ENCODE results near the gene CRTAP.
"Not testable (repeated sequence)": the region's sequence is repeated elsewhere in the genome, so short reads cannot be mapped to it uniquely, and the experiment has no call there.

The CRTAP gene

DNA sequence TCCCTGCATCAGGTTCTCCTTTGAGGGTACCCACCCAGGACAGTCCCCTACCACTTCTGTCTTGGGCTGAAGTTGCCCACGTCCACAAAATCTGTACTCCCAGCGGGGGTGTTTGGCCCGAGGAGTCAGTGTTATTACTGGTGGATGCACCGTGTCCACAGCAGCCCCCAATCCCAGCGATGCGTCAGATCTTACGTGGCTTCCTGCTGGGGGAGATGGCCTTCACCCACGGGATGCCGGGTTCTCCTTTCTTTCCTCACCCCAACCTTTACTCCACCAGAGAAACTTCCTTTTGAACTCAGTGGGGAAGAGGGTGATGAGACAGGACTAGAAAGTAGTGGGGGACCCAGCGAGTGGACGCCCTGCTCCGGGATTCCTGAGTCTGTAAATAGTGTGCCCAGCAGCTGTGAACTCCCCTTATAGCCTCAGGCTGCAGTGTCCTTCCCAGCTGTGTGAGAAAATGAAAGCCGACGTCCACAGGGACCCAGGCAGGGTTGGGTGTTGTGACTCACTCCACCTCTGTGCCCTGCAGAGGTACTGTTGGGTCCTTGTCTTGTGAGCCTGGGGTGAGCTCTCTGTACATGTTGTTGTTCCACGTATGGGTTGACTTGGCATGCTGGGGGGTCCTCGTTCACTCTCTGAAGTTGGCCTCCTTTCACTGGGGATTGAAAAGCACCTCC, 31.5 kb downstream of the CRTAP start:
- no peak for DNase-seq

GRCh38 chr3:33145901-33146580, 32.2 kb downstream of the CRTAP start:
- no peak for DNase-seq

- DNase-seq: no peak
These were observed 33.1 kb downstream of the CRTAP start for GRCh38 chr3:33146791-33147445.

- no peak for DNase-seq
These were observed 35.5 kb downstream of the CRTAP start for GRCh38 chr3:33149342-33149741.

DNA sequence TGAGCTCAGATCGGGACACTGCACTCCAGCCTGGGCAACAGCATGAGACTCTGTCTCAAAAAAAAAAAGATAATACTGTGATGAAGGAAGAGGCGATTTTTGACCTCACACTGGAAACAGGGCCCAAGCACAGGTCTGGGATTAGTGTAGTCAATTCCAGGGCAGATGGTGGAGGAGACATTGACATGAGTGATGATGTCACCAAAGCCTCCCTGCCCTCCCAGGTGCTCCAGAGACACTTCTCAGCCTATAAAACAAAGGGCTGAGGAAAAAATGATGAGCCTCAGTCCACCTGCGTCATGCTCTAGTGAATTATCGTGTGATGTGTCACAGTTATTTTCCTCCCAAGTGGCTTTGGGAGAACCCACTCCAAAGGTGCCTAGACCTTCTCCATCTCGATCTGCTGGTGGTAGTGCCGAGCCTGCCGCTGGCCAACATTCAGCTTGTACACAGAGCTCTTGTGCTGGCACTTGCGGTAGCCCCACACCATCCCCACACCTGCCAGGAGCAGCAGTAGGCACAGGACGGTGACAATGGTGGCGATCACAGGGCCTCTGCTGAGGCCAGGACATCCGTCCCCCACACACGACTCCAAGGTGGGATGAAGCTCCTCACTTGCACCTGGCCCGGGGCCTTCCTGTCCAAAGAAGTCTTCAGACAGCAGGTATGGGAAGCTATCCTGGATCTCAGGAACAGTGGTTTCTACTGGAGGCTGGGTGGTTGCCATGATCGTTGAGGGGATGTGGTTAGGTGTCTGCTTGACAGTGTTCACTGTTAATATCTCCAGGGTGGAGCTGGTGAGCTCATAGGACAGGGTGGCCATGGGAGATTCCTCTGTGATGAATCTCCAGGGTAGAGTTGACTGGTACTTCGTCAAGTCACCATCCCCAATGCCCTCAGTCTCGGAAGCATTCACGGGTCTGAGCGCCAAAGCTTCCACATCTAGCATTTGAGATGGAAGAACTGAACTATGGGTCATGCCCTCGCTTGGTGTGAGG, 38.8 kb downstream of the CRTAP start:
- DNase-seq: no peak

- no peak for DNase-seq
These were observed 40.0 kb downstream of the CRTAP start for GRCh38 chr3:33153782-33154181.

GRCh38 chr3:33155301-33155700, 41.5 kb downstream of the CRTAP start:
- DNase-seq: no peak

- no peak for DNase-seq
These were observed 45.4 kb downstream of the CRTAP start for GRCh38 chr3:33159234-33159633.

DNA sequence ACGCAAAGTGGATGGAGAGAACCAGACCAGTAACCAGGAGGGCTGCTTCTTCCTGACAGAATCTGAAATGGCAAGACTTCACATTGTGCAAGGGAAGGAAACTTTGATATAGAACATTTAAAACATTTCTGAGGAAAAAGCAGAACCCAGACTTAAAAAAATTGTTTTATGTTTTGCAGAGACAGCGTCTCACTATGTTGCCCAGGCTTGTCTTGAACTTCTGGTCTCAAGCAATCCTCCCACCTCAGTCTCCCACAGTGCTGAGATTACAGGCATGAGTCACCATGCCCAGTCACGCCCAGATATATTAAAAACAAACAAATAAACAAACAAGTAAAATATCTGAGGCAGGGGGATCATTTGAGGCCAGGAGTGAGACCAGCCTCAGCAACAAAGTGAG, 46.2 kb downstream of the CRTAP start:
- DNase-seq: no peak

DNA sequence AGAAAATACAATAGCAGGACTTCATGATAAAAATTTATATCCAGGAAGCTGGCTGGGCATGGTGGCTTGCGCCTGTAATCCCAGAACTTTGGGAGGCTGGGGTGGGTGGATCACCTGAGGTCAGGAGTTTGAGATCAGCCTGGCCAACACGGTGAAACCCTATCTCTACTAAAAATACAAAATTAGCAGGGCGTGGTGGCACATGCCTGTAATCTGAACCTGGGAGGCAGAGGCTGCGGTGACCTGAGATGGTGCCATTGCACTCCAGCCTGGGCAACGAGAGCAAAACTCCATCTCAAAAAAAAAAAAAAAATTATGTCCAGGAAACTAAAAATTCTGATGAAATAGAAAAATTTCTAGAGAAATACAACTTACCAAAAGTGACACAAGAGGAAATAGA, 48.8 kb downstream of the CRTAP start:
- DNase-seq: not testable (repeated sequence)

DNA sequence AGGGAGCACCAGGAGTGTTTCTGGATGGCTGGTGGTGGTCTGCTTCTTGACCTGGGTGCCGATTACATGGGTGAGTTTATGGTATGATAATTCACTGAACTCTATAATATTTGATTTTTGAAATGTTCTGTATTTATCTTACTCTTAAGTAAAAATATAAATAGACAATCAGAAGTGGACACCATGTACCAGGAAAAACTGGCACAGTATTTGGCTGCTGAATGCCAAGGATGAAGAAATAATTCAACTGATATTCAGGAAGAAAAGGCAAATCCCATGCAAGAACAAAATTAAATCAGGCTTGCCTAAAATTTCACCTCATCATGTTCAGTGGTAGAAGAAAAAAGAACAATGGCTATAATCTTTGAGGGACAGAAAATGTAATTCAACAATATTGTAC, 51.6 kb downstream of the CRTAP start:
- DNase-seq: no peak

DNA sequence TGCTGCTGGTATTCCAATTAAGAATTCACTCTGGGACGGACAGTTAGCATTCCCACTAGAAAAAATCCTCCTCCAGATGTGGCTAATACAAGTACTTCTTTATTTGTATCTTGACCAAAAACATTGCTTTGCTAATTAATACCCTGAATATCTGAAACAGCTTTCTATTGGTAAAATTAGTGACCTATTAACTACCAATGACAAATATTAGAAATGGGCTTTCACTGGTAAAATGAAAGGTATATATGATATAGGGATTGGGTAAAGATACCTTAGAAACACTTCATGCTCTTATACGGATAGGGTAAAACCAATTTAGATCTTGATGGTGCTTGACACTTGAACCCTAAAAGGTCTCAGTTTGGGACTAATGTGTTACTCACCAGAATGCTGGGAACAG, 52.3 kb downstream of the CRTAP start:
- DNase-seq: no peak

- no peak for DNase-seq
These were observed 53.5 kb downstream of the CRTAP start for GRCh38 chr3:33167284-33167683.

DNA sequence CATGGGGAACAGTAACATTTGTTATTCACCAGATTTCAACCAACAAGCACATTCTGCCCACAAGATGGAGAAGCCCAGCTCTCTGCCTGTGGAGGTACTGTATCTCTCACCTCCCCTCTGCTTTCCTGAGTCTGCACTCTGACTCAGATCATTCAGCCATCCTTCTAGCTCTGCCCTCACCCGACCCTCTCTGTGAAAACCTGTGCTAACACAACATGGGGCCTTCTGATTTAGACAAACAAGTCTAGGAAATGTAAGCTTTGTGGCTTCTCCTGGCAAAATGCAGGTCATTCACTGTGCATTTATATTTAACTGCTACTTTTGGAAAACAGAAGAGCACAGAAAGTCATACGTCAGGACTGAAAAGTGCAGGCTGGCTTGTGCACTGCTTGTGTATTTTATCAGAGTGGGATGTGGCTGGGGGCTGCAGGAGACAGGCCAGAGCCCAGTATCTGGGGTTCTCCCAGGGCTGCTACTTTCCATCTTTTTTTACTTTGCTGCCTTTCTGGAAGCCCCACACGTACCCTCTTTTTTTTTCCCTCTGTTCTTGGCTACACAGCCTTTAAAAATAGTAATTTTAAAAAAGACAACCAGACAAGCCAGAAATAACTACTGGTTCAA, 54.0 kb downstream of the CRTAP start:
- DNase-seq: no peak

- DNase-seq: no peak
These were observed 56.7 kb downstream of the CRTAP start for GRCh38 chr3:33170531-33170930.

- DNase-seq: no peak
These were observed 57.8 kb downstream of the CRTAP start for GRCh38 chr3:33171580-33171979.

GRCh38 chr3:33173103-33173502, 59.3 kb downstream of the CRTAP start:
- no peak for DNase-seq

DNA sequence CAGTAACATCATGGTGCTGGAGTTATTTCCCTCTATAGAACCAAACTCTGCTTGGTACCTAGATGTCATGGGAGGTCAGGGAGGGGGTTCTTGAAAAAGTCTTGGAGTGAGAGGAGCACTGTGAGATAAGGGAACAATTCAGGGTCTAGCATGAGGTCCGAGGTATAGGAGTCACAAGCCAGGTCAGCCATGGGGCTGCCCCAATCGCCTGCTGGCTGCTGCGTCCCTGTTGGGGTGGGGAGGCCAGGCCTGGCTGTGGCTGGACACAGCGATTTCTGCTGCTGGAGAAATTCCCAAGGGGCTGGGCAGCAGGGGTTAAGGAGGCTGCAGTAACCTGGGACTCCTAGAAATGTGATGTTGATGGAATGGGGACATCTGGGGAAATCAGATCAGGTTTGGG, 59.9 kb downstream of the CRTAP start:
- DNase-seq: no peak

- no peak for DNase-seq
These were observed 60.3 kb downstream of the CRTAP start for GRCh38 chr3:33174095-33174494.

DNA sequence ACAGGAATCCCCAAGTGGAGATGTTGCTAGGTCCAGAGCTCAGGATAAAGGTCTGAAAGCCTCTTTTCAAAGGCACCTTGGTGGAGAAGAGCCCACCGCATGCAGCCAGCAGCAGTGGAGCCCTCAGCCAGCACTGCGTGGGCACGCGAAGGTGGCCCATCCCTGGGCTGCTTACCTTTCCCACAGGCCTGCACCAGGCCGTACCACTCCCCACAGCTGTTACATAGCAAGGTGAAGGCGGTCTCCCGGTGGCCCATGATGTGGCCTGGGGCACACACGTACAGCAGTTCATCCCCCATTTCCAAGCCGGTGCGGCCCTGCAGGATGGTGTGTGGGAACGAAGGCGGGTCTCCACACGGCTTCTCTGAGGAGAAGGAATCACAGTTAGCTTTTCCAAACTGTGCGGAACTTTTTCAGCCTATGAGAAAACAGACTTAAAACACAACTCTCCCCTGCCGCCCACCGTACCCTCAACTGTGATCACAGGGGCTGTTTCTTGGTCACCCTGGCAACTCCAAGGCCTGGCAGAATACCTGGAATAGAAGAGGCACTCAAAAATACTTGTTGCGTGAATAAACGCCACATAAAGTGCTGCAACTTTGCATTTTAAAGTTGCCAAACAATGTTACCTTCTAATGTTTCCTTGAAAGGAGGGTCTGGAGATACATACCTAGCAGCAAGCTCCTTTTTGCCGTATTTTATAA, 61.0 kb downstream of the CRTAP start:
- DNase-seq: no peak

DNA sequence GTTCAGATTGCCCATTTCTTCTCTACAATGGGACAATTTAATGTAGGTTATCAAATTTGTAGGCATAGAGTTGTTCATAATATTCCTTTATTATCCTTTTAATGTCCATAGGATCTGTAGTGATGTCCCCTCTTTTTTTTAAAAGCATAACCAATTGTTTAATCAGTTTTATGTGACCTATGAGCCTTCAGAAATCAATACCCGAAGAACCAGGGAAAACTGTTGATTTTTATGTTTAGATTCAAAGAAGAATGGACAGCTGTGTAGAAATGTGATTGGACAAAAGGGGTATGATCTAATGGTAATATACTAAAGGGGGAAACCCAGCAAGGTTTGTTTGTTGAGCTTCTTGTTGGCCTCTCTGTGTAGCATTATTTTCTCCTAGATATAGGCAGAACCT, 65.3 kb downstream of the CRTAP start:
- no peak for DNase-seq

- DNase-seq: no peak
These were observed 67.4 kb downstream of the CRTAP start for GRCh38 chr3:33181229-33181628.

Data from NCI-H748 treated with DMSO at 0.1 percent for 48 hours (cell line).